T-helper 22 cell (primary cell): ENCODE measurements around the gene ANKS1B.

Experiments used
- DNase-seq: peaks from one replicate; pipeline ENCODE4 v3.0.0-alpha.2; 2020; ENCODE audit warnings: low read depth

The ANKS1B gene

DNA sequence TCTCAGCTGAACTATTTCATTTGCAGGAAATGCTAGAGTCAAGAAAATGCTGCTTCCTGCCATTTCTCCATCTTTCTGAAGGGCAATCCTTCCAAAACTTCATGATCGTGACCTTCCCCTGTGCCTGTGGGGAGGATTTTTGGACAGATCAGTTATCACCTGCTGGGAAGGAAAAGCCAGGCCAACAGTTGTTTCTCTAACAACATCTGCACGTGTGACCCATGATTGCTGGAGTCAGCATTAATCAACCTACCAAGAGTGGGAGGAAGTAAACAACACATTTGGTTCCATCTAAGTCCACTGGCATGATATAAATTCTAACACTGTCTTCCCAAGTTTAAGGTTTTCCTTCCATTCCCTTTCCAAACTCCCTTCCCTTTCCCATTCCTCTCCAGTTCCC lies 1167.0 kb downstream of the ANKS1B start:
- DNase-seq = no peak

DNA sequence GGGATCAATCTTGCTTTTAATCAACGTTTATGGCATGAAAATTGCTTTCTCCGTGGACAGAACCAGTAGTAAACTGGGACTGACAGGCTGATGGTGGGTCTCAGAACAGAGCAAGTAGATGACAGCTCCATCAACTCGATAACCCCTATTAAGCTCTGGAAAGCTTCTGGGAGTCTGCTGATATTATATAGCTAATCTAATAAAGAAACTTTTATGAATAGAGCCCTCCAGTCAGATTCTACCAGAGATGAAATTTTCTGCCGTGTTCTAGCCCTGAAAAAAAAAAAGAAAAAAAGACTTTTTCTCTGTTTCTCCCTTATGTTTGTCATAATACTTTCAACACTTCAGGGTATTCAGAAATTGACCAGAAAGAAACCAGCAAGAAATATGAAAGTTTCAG lies 1168.0 kb downstream of the ANKS1B start:
- no peak for DNase-seq

DNA sequence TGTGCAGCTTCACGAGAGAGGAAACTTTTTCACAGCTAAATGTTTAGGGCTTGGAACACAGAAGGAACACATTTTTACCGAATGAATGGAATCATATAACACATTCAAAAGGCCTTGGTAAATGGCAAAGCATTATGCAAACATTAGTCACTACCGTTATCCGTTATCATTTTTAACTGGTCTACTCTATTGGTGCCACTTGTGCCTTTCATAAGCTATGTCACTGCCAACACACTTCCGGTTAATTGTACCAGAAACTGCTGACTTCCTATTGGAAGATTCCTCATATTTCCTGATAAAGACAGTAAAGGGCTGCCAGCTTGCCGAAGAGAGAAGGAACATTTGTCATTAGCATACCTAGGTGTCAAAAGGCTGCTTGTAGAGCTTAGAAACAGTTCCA lies 1170.5 kb downstream of the ANKS1B start:
- no peak for DNase-seq

DNA sequence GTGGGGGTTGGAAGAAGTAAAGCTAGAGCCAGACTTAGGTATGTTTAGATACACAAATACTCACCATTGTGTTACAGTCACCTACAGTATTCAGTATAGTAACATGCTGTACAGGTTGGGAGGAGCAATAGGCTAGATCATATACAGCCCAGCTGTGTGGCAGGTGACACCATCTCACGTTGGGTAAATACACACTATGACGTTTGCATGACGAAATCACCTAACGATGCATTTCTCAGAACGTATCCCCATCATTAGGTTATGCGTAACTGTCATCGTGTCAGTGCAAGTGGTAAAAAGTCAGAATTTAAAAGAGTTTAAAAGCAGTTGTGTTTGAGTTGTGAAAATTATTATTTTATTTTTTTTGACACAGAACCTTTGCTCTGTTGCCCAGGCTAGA lies 1172.5 kb downstream of the ANKS1B start:
- DNase-seq = no peak

DNA sequence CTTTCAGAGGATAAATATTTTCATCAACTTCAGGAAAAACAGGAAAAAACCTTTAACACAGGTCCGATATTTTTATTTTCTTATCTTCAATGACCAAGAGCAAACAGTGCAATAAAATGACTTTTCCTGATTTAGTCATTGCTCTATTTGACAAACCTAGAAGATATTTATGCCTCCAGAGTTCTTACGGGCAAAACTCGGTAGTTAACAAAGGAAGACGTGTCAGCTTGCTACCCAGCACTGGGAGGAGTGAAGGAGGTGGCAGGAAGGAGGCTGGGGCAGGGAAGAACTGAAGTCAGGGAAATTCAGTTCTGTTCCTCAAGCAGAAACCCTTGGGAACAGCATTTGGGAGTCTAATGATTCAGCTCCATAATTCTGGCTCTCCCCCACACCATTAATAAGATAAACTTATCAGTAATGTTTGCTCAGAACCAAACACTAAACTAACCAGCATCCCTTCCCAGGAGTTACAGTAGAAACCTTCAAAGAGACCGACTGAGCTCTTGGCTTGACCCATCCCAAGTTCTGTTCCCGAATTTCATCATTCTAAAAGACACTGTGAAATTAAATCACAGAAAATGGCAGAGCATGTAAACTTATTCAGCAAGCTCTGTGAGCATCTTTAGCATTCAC lies 1176.4 kb downstream of the ANKS1B start:
- no peak for DNase-seq

DNA sequence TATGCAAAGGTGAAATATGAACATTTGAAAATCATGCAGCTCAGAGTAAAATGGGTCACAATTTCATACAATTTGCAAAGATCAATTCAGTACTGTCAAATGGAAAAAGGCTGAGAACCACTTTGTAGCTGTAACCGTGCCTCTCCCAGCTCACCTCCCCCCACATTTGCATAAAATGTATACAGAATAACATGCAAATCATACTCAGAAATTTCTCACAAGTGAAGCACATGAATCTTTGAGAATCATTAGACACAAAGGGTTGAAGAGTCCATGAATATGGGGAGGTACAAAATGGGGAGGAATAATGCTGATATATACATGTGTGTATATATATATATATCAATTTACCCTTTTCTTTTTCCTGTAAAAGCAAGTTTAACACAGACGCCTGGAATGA lies 1177.5 kb downstream of the ANKS1B start:
- no peak for DNase-seq

DNA sequence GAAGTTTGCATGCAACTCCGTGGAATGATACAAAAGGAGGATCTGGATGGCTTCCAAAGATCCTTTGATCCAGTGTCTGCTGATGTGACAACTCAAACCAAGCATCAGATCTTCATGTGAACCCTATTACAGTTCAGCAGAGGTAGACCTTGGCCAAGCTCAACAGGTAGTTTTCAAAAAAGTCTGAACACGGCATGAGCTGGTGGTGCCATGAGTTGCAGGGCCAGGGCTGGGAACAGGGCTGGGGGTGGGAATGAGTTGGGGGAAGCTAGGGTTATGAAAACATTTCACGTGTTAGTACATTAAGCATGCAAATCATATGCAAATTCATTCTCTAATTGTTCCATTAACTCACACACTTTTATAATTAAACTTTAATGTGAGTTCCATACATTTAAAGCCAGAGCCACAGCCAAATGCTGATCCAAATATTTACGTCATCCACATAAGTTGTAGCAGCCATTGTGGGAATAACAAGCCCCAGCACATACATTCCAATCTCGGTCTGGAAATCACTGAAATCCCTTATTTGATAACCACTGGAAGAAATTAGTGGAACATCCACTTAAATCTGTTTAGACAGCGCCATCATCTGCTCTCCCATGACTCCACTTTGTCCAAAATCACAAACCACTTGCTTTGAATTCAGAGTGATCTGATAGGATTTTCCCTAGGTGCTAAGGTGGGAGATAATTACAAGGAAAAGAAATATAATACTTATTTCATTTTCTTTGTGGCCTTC lies 1181.1 kb downstream of the ANKS1B start:
- no peak for DNase-seq

DNA sequence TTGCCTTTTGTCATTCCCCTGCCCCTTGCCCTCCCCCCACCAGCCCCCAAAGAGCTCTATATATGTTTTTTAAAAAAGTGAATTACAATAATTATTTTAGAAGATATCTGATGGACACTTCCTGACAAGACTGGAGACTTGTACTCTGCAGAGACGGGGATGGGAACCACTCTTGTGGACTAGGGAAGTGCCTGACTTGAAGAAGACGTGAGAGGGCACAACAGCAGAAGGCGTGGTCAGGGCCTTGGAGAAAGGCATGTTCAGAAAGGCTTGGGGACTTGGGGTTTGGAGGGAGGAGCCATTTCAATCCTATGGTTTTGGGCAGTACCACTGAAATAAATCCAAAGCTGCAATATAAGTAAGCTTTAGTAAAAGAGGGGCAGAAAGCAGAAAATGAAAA lies 1184.9 kb downstream of the ANKS1B start:
- DNase-seq = no peak

DNA sequence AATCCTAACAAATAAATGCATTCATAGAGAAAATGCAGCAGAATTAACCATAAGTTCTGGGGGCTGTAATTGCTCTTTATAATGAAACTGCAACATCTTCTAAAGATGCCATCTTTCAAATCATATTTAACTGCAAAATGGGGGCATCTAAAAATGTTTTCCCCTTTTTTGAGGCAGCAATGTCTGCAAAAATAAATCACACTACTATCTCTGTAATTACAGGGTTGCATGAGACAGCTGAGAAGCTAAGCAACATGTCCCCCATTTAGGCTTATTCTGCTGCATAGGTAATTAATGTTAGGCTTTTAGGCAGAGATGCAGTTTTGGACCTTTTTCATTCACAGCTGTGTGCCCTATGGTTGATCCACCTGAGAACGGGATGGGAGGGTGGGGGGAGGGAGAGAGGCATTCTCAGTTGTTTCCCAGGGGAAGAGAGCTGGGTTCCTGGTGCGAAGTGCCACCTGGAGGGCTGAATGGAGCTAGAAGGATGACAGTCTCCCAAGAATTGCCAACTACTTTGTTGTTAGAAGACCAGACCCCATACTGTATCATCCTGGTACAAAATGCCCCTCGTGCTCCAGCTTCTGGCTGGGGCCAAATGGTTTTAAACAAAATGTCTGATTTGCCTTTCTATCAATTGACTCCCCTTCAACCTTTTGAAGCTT lies 1185.5 kb downstream of the ANKS1B start:
- DNase-seq = no peak

DNA sequence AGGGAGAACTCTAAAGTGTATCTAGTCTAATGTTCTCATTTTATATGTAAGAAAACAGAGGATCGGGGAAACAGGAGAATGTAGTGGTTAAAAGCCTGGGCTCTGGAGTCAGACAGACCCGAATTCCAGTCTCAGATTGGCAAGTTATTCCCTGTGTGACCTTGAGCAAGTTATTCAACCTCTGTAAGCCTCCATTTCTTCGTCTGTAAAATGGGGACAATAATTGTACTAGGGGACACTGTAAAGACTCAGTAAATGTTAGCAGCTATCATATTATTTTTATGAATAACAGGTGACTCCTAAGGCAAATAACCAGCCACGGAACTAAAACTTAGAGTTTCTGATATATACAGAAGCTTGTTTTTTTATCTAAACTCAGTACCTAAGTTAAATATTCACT lies 1187.5 kb downstream of the ANKS1B start:
- no peak for DNase-seq

DNA sequence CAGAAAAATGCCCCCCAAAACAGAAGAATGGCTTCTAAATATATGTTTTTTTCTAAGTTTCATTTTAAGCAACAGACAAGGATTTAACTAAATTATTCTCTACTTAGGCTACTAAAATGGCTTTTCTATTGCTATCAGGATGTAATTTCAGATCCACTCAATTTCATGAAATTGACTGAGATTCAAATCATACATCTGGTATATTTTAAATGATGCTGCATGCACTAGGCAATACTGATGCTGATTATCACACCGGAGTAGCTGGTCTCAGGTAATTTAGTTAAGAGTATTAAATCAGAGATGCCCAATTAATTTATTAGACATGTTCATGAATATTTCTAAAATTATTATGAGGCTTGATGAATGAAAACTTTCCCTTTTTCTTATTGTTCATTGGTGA lies 1188.0 kb downstream of the ANKS1B start:
- DNase-seq = no peak

DNA sequence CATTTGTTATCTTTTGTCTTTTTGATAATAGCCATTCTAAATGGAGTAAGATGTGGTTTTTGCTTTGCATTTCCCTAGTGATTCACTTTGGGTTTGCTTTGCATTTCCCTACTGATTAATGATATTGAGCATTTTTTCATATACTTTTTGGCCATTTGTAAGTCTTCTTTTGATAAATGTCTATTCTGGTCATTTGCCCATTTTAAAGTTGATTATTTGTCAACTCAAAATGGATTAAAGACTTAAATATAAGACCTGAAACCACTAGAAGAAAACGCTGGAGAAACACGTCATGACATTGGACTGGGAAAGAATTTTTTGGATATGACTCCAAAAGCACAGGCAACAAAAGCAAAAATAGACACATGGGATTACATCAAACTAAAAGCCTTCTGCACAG lies 1191.6 kb downstream of the ANKS1B start:
- DNase-seq = no peak

DNA sequence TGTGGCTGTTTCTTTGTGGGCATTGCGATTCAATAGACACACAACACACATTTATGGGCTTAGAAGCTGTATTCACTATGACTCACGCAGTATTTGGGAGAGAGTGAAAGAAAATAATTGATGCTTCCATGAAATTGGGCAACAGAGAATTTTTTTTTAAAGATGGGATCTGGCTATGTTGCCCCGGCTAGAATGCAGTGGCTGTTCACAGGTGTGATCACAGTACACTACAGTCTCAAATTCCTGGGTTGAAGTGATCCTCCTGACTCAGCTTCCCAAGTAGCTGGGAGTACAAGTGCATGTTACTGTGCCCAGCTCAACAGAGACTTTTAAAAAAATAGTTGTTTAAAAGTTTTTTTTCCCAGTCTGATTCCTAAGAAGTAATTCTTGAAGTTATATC lies 1193.3 kb downstream of the ANKS1B start:
- DNase-seq = no peak

DNA sequence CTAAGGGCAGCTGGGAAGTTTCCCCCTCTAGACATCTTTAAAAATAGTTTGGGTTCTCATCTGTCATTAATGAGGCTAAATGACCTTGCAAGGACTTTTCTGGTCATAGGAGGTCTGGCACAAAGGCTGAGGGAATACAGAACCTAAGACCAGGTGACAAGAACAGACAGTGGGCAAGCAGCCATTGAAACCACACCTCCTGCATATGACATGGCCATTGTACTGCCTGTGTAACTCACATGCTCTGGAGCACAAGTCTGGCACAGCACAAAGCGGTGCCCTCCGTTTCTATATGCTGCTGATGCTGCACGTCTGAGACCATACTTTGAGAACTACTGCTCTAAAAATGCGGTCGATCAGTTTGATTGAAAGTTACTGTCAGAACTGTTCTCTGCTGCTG lies 1196.3 kb downstream of the ANKS1B start:
- DNase-seq = no peak

DNA sequence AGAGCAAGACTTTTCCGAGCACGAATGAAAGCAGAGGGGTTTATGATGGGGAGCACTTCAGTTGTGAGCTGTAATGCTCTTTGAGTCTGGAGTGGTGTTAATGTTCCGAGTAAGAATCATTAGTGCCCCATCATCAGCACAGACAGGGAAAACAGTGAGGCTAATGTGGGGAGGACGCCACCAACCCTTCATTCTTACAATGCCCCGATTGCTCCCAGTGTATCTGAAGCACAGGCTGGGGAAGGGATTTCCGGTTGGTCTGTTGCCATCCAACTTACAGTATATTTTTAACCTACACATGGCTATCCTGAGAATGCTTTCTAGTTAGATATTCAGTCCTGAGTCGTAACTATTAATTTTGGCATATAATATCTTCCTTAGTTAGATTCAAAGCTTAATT lies 1198.1 kb downstream of the ANKS1B start:
- no peak for DNase-seq

DNA sequence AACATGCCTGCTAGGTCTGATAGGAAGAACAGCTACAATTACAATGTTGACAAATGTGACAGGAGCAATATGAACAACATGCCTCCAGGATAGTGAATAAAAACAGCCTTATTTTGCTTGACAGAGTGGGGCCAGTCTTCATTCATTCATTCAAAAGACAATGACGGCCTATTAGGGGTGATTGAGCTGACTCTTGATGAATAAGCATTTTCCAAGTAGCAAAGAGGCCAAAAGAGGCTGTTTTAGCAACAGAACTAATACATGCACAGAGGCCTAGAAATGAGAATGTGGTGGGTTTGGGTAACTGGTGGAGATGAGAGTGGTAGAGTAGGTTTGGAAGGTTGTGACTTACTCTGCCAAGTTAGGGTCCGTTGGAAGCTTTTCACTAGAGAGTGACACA lies 1201.3 kb downstream of the ANKS1B start:
- no peak for DNase-seq

DNA sequence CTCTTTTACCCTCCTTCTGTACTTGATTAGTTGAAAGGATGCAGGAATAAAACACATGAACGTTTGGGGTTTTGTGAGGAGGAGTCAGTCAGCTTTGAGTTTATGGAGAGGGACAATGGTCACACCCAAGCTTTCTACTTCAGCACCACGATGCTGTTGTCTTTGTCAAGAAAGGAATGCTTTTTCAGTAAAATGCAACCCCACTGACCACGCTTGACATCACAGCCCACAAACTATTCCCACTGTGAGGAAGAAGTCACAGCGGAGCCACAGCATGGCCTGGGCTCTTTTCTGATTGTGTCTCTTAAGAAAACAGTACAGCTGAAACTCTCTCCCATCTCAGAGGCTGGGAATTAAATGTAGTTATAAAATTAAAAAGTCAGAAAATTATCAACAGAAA lies 1204.5 kb downstream of the ANKS1B start:
- DNase-seq = no peak

DNA sequence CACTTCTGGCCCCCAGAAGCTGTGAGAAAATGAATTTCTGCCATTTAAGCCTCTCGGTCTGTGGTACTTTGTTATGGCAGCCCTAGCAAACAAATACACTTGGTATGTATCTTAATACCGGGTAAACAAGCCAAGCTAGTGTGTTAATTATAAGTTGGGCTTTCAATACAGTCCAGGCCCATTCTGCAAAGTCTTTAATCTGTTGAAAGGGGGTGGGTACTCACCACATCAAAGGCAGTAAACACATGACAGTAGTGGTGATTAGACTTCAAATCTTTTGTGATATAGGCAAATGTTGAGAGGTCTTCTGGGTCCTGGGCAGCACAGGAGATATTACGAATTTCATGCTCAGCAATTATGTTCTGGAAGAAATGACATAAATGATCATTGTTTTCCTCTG lies 1211.9 kb downstream of the ANKS1B start:
- DNase-seq = no peak

DNA sequence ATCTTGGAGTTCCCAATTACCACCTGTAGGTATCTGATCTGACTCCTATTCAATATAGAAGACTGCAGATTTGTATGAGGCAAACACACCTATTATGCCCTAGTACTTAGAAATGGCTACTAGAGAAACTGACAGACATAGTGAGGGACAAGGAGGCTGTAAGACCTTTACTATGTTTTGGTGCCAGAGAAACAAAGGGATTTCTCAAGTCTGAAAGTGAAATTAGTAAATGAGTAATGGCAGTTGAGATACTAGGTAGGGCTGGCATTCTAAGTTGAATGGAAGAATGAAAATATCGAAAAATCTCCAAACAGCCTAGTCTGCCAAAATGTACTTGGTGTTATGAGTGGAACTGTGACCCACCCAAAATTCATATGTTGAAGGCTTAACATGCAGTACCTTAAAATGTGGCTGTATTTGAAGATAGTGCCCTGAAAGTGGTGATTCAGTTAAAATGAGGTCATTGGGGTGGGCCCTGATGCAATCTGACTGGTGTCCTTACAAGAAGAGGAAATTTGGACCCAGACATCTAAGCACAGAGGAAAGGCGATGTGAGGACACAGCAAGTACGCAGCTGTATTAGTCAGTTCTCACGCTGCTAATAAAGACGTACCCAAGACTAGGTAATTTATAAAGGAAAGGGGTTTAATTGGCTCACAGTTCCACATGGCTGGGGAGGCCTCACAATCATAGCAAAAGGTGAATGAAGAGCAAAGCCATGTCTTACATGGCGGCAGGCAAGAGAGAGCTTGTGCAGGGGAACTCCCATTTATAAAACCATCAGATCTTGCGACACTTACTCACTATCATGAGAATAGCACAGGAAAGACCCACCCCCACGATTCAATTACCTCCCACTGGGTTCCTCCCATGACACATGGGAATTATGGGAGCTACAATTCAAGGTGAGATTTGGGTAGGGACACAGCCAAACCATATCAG lies 1212.7 kb downstream of the ANKS1B start:
- DNase-seq = no peak

DNA sequence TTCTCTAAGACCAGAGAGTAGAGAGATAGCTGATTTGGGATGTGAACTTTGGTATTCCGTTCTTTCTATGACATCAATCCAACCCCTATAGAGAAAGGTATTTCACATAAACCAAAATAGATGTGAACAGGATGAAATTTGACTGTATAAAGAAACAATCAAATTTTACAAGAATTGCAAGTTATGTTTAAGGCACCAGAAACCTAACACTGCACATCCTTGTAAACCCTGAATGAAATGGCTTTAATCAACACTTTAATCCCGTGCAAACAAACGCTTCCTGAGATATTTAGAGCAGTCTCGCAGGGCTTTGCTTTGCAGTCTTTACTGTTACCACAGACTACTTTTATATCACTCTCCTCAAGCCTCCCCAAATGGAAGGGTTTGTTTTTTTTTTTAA lies 1214.5 kb downstream of the ANKS1B start:
- no peak for DNase-seq

DNA sequence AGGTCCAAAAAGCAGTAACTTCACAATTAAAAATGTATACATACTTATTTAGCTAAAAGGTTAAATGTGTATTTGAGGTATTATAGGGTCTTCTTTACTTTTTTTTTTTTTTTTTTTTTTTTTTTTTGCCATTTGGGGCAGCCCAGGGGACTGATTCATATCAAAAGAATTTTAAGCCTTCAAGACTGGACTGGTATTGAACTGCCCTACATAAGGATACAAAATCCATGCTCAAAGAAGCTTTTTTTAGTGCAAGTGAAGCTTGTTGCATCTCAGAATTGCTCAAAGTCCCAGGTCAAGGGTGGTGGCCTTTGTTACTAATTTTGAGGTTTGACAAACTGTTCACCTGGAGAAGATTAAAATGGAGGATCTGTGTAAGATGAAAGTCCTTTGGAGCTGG lies 1215.7 kb downstream of the ANKS1B start:
- no peak for DNase-seq

DNA sequence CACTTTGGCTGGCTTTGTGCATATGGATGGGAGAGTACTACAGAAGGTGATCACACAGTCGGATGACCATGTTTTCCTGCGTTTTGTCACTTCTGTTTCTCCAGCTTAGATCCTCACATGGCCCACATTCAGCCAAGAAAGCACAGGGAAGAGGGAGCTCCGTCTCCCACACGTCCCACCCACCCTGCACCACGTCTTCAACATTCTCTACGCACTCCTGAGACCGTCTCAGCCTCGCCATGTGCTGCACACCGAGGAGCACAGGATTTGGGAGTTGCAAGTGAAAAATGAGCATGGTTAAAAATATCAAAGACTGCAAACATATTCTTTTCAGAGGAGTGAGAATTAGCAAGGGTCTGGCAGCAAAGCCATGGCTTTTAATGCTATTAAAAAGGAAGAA lies 1217.5 kb downstream of the ANKS1B start:
- DNase-seq = no peak

DNA sequence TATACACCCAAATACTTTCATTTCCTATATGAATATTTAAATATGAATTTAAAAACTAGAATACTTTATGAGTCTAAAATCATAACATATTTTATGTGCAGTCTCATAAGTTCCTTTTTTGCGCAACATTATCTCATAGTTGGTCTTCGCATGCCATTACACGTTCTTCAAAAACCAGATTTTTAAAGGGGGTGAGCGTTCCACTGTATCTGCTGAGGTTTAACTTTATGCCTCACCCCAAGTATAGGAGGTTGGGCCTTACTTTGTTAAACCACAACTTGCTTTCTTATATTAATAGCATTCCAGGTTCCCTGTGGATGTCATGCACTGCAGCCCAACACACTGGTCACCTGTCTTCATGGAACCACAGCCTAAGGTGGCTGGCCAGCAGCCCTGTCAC lies 1221.1 kb downstream of the ANKS1B start:
- DNase-seq = no peak
